Colonic mucosa (tissue), 4 donors: ENCODE measurements around the gene CUL5. TPM values are rescaled to one million over a fixed set of nuclear protein-coding genes. Genes with fewer than 3 reads are reported as not detected.
"Not testable (repeated sequence)": the region's sequence is repeated elsewhere in the genome, so short reads cannot be mapped to it uniquely, and the experiment has no call there.

ENCODE experiments used
- DNase-seq: peaks from one replicate; pipeline ENCODE4 v3.0.0-alpha.2; 2020
- H3K27ac ChIP-seq: fragments of 200-600 bp; one replicate; pipeline ENCODE4 v1.8.0; 2021
- H3K27me3 ChIP-seq: fragments of 200-600 bp; one replicate; pipeline ENCODE4 v1.8.0; 2021
- H3K36me3 ChIP-seq: fragments of 200-600 bp; one replicate; pipeline ENCODE4 v1.8.0; 2021
- H3K4me1 ChIP-seq: fragments of 200-600 bp; one replicate; pipeline ENCODE4 v1.8.0; 2021; ENCODE audit warnings: mild to moderate bottlenecking
- H3K4me3 ChIP-seq: fragments of 200-600 bp; one replicate; pipeline ENCODE4 v1.8.0; 2021
- H3K9ac ChIP-seq, 2 donors: one replicate each; pipeline ENCODE4 v1.7.0; 2013; ENCODE audit warnings: control low read depth in 2 of 2, low read depth in 2 of 2, low read length in 2 of 2
- H3K9me3 ChIP-seq: fragments of 200-600 bp; one replicate; pipeline ENCODE4 v1.8.0; 2021
- intact Hi-C: fragments of 100-400 bp; cut with DNase I; formaldehyde crosslinking; loops from one replicate; pipeline ENCODE4 v1.14.1; 2022
- total RNA-seq, 2 donors: library from RNA; stranded (reverse); fragmentation: NEBNext Ultra II Directional in 1 of 2; extraction: Animal tissue kit (Norgen Biotek cat#: 25700) in 1 of 2; gene quantifications; one replicate each; pipeline ENCODE4 v1.2.1, GENCODE V29; 2021
- TF ChIP-seq, protein P1 (sequence below): fragments of 200-600 bp; IDR thresholded peaks from one replicate; pipeline ENCODE4 v1.8.0; 2022; ENCODE audit warnings: antibody characterized with exemption, mild to moderate bottlenecking
- donor health status: healthy.
- donor health status: DM: no; HTN: no; CAD: no.
- donor health status: DM: no; HTN: no; CAD: no.

Gene CUL5
- total RNA-seq, 2 donors from 2014 or later: 26.1 to 28.0 TPM

- no peak overlapping the region for H3K4me3 ChIP-seq
- no peaks in the 10 kb centered on the region for H3K9me3 ChIP-seq
- no peak overlapping the region for H3K9ac ChIP-seq
- H3K4me1 ChIP-seq: peaks cover 16% of the 10 kb centered on the region
- no peak overlapping the region for H3K27ac ChIP-seq
- H3K36me3 ChIP-seq: no peaks in the 10 kb centered on the region
- no peaks in the 10 kb centered on the region for H3K27me3 ChIP-seq
- no peak for DNase-seq
- intact Hi-C loops: no loop called here
- TF ChIP-seq, protein P1, sequence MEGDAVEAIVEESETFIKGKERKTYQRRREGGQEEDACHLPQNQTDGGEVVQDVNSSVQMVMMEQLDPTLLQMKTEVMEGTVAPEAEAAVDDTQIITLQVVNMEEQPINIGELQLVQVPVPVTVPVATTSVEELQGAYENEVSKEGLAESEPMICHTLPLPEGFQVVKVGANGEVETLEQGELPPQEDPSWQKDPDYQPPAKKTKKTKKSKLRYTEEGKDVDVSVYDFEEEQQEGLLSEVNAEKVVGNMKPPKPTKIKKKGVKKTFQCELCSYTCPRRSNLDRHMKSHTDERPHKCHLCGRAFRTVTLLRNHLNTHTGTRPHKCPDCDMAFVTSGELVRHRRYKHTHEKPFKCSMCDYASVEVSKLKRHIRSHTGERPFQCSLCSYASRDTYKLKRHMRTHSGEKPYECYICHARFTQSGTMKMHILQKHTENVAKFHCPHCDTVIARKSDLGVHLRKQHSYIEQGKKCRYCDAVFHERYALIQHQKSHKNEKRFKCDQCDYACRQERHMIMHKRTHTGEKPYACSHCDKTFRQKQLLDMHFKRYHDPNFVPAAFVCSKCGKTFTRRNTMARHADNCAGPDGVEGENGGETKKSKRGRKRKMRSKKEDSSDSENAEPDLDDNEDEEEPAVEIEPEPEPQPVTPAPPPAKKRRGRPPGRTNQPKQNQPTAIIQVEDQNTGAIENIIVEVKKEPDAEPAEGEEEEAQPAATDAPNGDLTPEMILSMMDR: no peak
Measured at GRCh38 chr11:108125096-108125495, 116.4 kb downstream of the CUL5 start.

DNA sequence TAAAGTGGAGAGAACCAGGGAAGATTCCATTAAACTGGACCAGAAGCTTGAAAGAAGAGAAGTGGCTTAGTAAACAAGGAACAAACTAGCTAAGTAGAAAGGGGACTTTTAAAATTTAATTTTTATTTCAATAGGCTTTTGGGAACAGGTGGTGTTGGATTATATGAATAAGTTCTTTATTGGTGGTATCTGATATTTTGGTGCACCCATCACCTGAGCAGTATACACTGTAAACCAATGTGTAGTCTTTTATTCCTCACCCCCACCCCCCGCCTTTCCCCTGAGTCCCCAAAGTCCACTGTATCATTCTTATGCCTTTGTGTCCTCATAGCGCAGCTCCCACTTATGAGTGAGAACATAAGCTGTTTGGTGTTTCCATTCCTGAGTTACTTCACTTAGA, 120.1 kb downstream of the CUL5 start:
- Histone ChIP-seq H3K4me3 (no peak overlapping the region), H3K4me1 (peaks cover 3% of the 10 kb centered on the region), H3K36me3 (no peaks in the 10 kb centered on the region), H3K27me3 (no peaks in the 10 kb centered on the region), H3K9me3 (no peaks in the 10 kb centered on the region), H3K27ac (no peak overlapping the region), H3K9ac (no peak overlapping the region)
- DNase-seq: no peak
- intact Hi-C loops: no loop called here
- TF ChIP-seq, protein P1: no peak

DNA sequence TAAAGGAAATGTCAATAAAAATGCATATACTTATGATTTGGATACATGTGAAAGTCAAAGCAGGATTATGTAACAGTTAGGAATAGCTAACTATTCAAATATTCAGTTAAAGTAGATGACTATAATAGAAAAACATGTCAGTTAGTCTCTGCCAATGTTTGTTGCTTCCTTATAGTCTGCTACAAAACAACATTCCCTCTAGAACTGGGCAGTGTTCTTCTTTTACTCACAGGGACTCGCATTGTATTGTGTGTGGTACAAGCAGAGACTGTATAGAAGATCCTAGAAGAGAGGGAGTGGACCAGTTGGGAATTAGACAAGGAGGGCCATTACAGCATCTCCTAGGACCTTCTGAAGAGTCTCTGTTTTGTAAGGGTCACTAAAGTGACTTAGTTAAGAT, 123.3 kb downstream of the CUL5 start:
- H3K27ac ChIP-seq: no peak overlapping the region
- TF ChIP-seq, protein P1: no peak
- no peak for DNase-seq
- H3K9ac ChIP-seq: no peak overlapping the region
- no peaks in the 10 kb centered on the region for H3K9me3 ChIP-seq
- H3K36me3 ChIP-seq: no peaks in the 10 kb centered on the region
- no peaks in the 10 kb centered on the region for H3K27me3 ChIP-seq
- intact Hi-C loops: no loop called here
- H3K4me3 ChIP-seq: no peak overlapping the region
- H3K4me1 ChIP-seq: no peaks in the 10 kb centered on the region

DNA sequence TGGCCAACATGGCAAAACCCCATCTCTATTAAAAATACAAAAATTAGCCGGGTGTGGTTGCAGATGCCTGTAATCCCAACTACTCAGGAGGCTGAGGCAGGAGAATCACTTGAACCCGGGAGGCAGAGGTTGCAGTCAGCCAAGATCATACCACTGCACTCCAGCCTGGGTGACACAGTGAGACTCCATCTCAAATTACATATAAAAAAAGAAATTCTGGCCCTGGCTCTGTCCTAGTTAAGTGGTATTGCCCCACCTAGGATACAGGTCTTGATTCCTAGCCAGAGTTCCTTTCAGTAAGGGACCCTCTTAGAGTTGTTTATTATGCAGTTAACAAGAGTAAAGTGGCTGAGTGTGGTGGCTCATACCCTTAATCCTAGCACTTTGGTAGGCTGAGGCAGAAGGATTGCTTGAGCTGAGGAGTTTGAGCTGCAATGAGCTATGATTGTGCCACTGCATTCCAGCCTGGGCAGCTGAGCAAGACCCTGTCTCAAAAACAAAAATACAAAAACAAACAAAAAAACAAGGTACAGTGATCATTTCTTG, 124.4 kb downstream of the CUL5 start:
- intact Hi-C loops, H3K4me3 ChIP-seq, H3K4me1 ChIP-seq, H3K9me3 ChIP-seq, H3K36me3 ChIP-seq, H3K27me3 ChIP-seq, H3K9ac ChIP-seq, H3K27ac ChIP-seq, DNase-seq: not testable (repeated sequence)

GRCh38 chr11:108135845-108136544, 127.3 kb downstream of the CUL5 start:
- Histone ChIP-seq H3K4me1 (no peaks in the 10 kb centered on the region), H3K27ac (no peak overlapping the region), H3K27me3 (no peaks in the 10 kb centered on the region), H3K4me3 (no peak overlapping the region), H3K9ac (no peak overlapping the region), H3K36me3 (peaks cover 3% of the 10 kb centered on the region), H3K9me3 (no peaks in the 10 kb centered on the region)
- DNase-seq: no peak
- intact Hi-C loops: no loop called here
- TF ChIP-seq, protein P1: no peak

DNA sequence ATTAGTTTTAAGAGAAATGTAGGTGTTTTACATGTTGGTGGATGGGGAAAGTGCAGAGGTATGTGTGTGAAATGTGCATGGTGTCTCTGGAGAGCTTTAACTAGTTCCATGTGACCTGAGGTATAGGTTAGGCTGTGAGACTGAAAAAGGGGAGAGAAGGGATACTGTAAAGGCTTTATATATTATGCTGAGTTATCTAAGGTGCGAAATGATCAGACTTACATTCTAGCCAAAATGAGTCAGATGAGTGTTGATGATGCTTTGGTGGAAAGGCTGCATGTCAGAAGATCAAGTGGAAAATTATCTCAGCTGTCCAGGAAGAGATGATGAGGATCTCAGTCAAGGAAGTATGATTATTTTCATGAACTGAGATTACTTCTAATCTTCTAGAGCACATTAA, 128.5 kb downstream of the CUL5 start:
- H3K27ac ChIP-seq: no peak overlapping the region
- H3K36me3 ChIP-seq: peaks cover 3% of the 10 kb centered on the region
- no peak for DNase-seq
- no peaks in the 10 kb centered on the region for H3K9me3 ChIP-seq
- intact Hi-C loops: no loop called here
- H3K27me3 ChIP-seq: no peaks in the 10 kb centered on the region
- TF ChIP-seq, protein P1: no peak
- H3K9ac ChIP-seq: no peak overlapping the region
- H3K4me1 ChIP-seq: no peaks in the 10 kb centered on the region
- no peak overlapping the region for H3K4me3 ChIP-seq
